A549 (cell line): Measurements from ENCODE around the gene RPS6KA4. TPM values are rescaled to one million over a fixed set of nuclear protein-coding genes. Genes with fewer than 3 reads are reported as not detected.

Experiments
- ATAC-seq, 2 experiments: fragments of 200-7000 bp in 1 of 2; fragments of >200 bp in 1 of 2; cut with Nextera tagmentation in 1 of 2; cut with Tn5 transposase in 1 of 2; 3 replicates each; pipeline versions ENCODE4 v1.8.0 to v1.9.1; 2018 to 2020; ENCODE audit warnings: mild to moderate bottlenecking in 1 of 2, moderate library complexity in 1 of 2
- CTCF ChIA-PET: fragments of 300-600 bp; sonication (Branson Sonifier 250); formaldehyde crosslinking; extraction: SDS; loops from one replicate; lab custom pipeline; 2021; ENCODE audit warnings: antibody characterized with exemption, inconsistent platforms; lab: Yijun Ruan, JAX
- POLR2A ChIA-PET: fragments of 350-600 bp; formaldehyde crosslinking; extraction: SDS; loops from one replicate; lab custom pipeline; 2021; ENCODE audit warnings: antibody characterized with exemption, inconsistent platforms; lab: Yijun Ruan, JAX
- DNase-seq, 2 experiments: peaks; one replicate each; pipeline versions ENCODE4 v3.0.0 to v3.0.0-alpha.2; 2011 to 2016; ENCODE audit warnings: low read depth in 1 of 2, low spot score in 1 of 2
- FAIRE-seq: peaks from 2 replicates; lab custom pipeline; 2011; peaks lifted over from hg19 to GRCh38; lab: Jason Lieb, UNC
- H3K27ac ChIP-seq, 2 experiments: fragments of >200 bp; sonication (Bioruptor Twin); formaldehyde crosslinking; 3 replicates each; pipeline ENCODE4 v1.5.1; 2016 to 2017
- H3K4me1 ChIP-seq: fragments of >200 bp; sonication (Bioruptor Twin); formaldehyde crosslinking; 3 replicates; pipeline ENCODE4 v1.6.1; 2016
- H3K4me2 ChIP-seq: fragments of >200 bp; sonication (Bioruptor Twin); formaldehyde crosslinking; 3 replicates; pipeline ENCODE4 v1.6.1; 2016
- H3K4me3 ChIP-seq: fragments of >200 bp; sonication (Bioruptor Twin); formaldehyde crosslinking; 3 replicates; pipeline ENCODE4 v1.5.1; 2016
- H3K9me3 ChIP-seq: fragments of >200 bp; sonication (Bioruptor Twin); formaldehyde crosslinking; 3 replicates; pipeline ENCODE4 v1.6.1; 2016
- CEBPB ChIP-seq, 2 experiments: fragments of >200 bp in 1 of 2; sonication (Bioruptor Twin) in 1 of 2; formaldehyde crosslinking in 1 of 2; IDR thresholded peaks; 2 replicates each; pipeline ENCODE4 v1.6.1; 2012 to 2016
- CHD2 ChIP-seq: fragments of 150-350 bp; IDR thresholded peaks from 2 replicates; pipeline ENCODE4 v1.6.1; 2014; ENCODE audit warnings: low read length; ENCODE audit not compliant: partially characterized antibody
- CTCF ChIP-seq: fragments of >200 bp; sonication (Bioruptor Twin); formaldehyde crosslinking; IDR thresholded peaks from 3 replicates; pipeline ENCODE4 v1.5.1; 2016
- ELK1 ChIP-seq: fragments of 150-350 bp; IDR thresholded peaks from 2 replicates; pipeline ENCODE4 v1.6.1; 2014; ENCODE audit warnings: low read depth, mild to moderate bottlenecking, low read length
- EP300 ChIP-seq, 2 experiments: fragments of >200 bp; sonication (Bioruptor Twin); formaldehyde crosslinking; IDR thresholded peaks; 2 replicates in 1 of 2; 3 replicates in 1 of 2; pipeline ENCODE4 v1.6.1; 2016 to 2017
- FOSB ChIP-seq: fragments of 250-450 bp; sonication (Bioruptor Pico); IDR thresholded peaks from 2 replicates; pipeline ENCODE4 v1.5.0; 2020; ENCODE audit warnings: mild to moderate bottlenecking, moderate library complexity
- FOSL2 ChIP-seq, 2 experiments: fragments of 450-650 bp in 1 of 2; fragments of >200 bp in 1 of 2; sonication (Bioruptor Twin) in 1 of 2; formaldehyde crosslinking; IDR thresholded peaks; 2 replicates each; pipeline versions ENCODE4 v1.5.0 to v1.6.1; 2016 to 2020; ENCODE audit warnings: mild to moderate bottlenecking in 1 of 2, moderate library complexity in 1 of 2
- FOXS1 ChIP-seq: fragments of 250-450 bp; sonication (Bioruptor Pico); IDR thresholded peaks from 2 replicates; pipeline ENCODE4 v1.5.0; 2020; ENCODE audit warnings: mild to moderate bottlenecking, moderate library complexity
- HDAC2 ChIP-seq: fragments of 200-600 bp; sonication (generic); IDR thresholded peaks from 2 replicates; pipeline ENCODE4 v1.6.1; 2016
- HOXB13 ChIP-seq: fragments of 250-450 bp; sonication (Bioruptor Pico); IDR thresholded peaks from 2 replicates; pipeline ENCODE4 v1.5.0; 2020; ENCODE audit warnings: low read depth, mild to moderate bottlenecking, moderate library complexity
- JUN ChIP-seq, 2 experiments: fragments of >200 bp; sonication (Bioruptor Twin); formaldehyde crosslinking; IDR thresholded peaks; 2 replicates in 1 of 2; 3 replicates in 1 of 2; pipeline ENCODE4 v1.6.1; 2016 to 2017
- KDM1A ChIP-seq: fragments of 200-600 bp; sonication (generic); IDR thresholded peaks from 2 replicates; pipeline ENCODE4 v1.6.1; 2016; ENCODE audit warnings: low read depth, mild to moderate bottlenecking
- NPAS2 ChIP-seq: fragments of 250-450 bp; sonication (Bioruptor Pico); IDR thresholded peaks from 2 replicates; pipeline ENCODE4 v1.8.0; 2022; ENCODE audit warnings: mild to moderate bottlenecking, moderate library complexity, borderline replicate concordance
- NR3C1 ChIP-seq: fragments of >200 bp; sonication (Bioruptor Twin); formaldehyde crosslinking; IDR thresholded peaks from 3 replicates; pipeline ENCODE4 v1.6.1; 2017
- POLR2A ChIP-seq: IDR thresholded peaks from 2 replicates; pipeline ENCODE4 v1.6.1; 2012; ENCODE audit warnings: mild to moderate bottlenecking, low read length
- POLR2AphosphoS2 ChIP-seq: conservative IDR thresholded peaks from 2 replicates; pipeline ENCODE4 v1.6.1; 2012; ENCODE audit warnings: low read length, improper control_type of control experiment, inconsistent platforms
- RARB ChIP-seq: fragments of 250-450 bp; sonication (Bioruptor Pico); IDR thresholded peaks from 2 replicates; pipeline ENCODE4 v1.8.0; 2021; ENCODE audit warnings: mild to moderate bottlenecking, moderate library complexity
- REST ChIP-seq: fragments of 200-600 bp; sonication (generic); IDR thresholded peaks from 2 replicates; pipeline ENCODE4 v1.6.1; 2016; ENCODE audit warnings: antibody characterized with exemption, mild to moderate bottlenecking, moderate library complexity
- RFX5 ChIP-seq: fragments of 450-650 bp; IDR thresholded peaks from 2 replicates; pipeline ENCODE4 v1.7.1; 2014; ENCODE audit warnings: antibody characterized with exemption, mild to moderate bottlenecking, moderate library complexity
- RNF2 ChIP-seq: fragments of 200-600 bp; sonication (generic); IDR thresholded peaks from 2 replicates; pipeline ENCODE4 v1.6.1; 2016; ENCODE audit warnings: low read depth, mild to moderate bottlenecking, antibody characterized with exemption, moderate library complexity, borderline replicate concordance
- SMC3 ChIP-seq: fragments of >200 bp; sonication (Bioruptor Twin); formaldehyde crosslinking; IDR thresholded peaks from 3 replicates; pipeline ENCODE4 v1.6.1; 2018; ENCODE audit warnings: inconsistent platforms
- SREBF2 ChIP-seq: fragments of 450-650 bp; IDR thresholded peaks from 2 replicates; pipeline ENCODE4 v1.6.1; 2014; ENCODE audit warnings: mild to moderate bottlenecking, moderate library complexity
- TFCP2L1 ChIP-seq: fragments of 250-450 bp; sonication (Bioruptor Pico); IDR thresholded peaks from 2 replicates; pipeline ENCODE4 v1.5.0; 2021; ENCODE audit warnings: mild to moderate bottlenecking
- ZC3H11A ChIP-seq: fragments of 450-650 bp; IDR thresholded peaks from 2 replicates; pipeline ENCODE4 v1.6.1; 2014; ENCODE audit warnings: antibody characterized with exemption, mild to moderate bottlenecking
- WGBS: methylation state at CpG from one replicate; pipeline ENCODE4 v1.1.6; 2017; ENCODE audit errors: missing lambda C conversion rate; 5-methylcytosine and 5-hydroxymethylcytosine counted together
- polyA plus RNA-seq, 4 experiments: library from polyadenylated mRNA; depleted of rRNA in 3 of 4; stranded (reverse); fragments of >200 nt; fragmentation: RNase III in 1 of 4; extraction: RNeasy Plus Mini Kit Qiagen cat#74134 plus additional on column Dnase treatment in 1 of 4; gene quantifications; 2 replicates in 3 of 4; 3 replicates in 1 of 4; pipeline ENCODE4 v1.2.3, GENCODE V29; 2011 to 2017

RPS6KA4 gene
- polyA plus RNA-seq, 2 of the 4 experiments (the other 2 are of a cell fraction), result 21.4 to 35.9 TPM

GRCh38 chr11:64359712-64360445 is 917 bp downstream of the RPS6KA4 start:
- H3K4me2 ChIP-seq, result peak overlapping the region; percentile 87
- H3K27ac ChIP-seq, result peak overlapping the region; percentile 86 to 98
- TF ChIP-seq CTCF (no peak), JUN (IDR thresholded peaks at IDR 0.05) (no peak), SMC3 (no peak), KDM1A (no peak), FOSB (CRISPR knock-in tag) (no peak), NR3C1 (no peak), ZC3H11A (no peak), HOXB13 (no peak), ELK1 (no peak), REST (no peak), RFX5 (no peak), POLR2AphosphoS2 (no peak), SREBF2 (no peak), HDAC2 (no peak), RNF2 (no peak), FOSL2 (IDR thresholded peaks at IDR 0.05) (no peak), FOSL2 (CRISPR knock-in tag; IDR thresholded peaks at IDR 0.05) (no peak)
- 81% methylated on average over 31 of the region's 38 CpGs for WGBS
- FAIRE-seq, result no peak
- DNase-seq, result no peak
- CTCF ChIA-PET, result interaction anchor here (0.6 to 33.9 kb wide), 10 partner anchors 11 to 329 kb away, joined by 3 to 996 read pairs (median 3); partner anchors contain the start of genes CATSPERZ, ESRRA, PRDX5 and TRMT112
- H3K9me3 ChIP-seq, result no peaks in the 10 kb centered on the region
- ATAC-seq, result no peak
- peak overlapping the region; percentile 73 for H3K4me3 ChIP-seq
- H3K4me1 ChIP-seq, result peaks cover 43% of the 10 kb centered on the region
- POLR2A ChIA-PET, result interaction anchor here (0.7 to 0.9 kb wide), 2 partner anchors 28 to 42 kb away, joined by 3 to 5 read pairs; partner anchors contain the start of genes PRDX5 and TRMT112

GRCh38 chr11:64360448-64360921 is 1.5 kb downstream of the RPS6KA4 start:
- Histone ChIP-seq H3K4me1 (peaks cover 39% of the 10 kb centered on the region), H3K4me2 (peak overlapping the region; percentile 87), H3K4me3 (no peak overlapping the region), H3K9me3 (no peaks in the 10 kb centered on the region), H3K27ac (no peak overlapping the region)
- ATAC-seq (no peak), DNase-seq (no peak), FAIRE-seq (no peak)
- TF ChIP-seq FOXS1 (CRISPR knock-in tag) (no peak), TFCP2L1 (CRISPR knock-in tag) (no peak), POLR2A (no peak), RARB (CRISPR knock-in tag) (no peak), CHD2 (no peak), CTCF (no peak), CEBPB (IDR thresholded peaks at IDR 0.05) (no peak), EP300 (IDR thresholded peaks at IDR 0.05) (no peak), NPAS2 (CRISPR knock-in tag) (no peak)
- CTCF ChIA-PET, result interaction anchor here (0.6 to 33.9 kb wide), 10 partner anchors 10 to 328 kb away, joined by 3 to 996 read pairs (median 3); partner anchors contain the start of genes CATSPERZ, ESRRA, PRDX5 and TRMT112
- POLR2A ChIA-PET, result interaction anchor here (0.9 kb wide), 1 partner anchor 29 kb away, joined by 3 read pairs; no protein-coding TSS in a partner anchor
- 93% methylated on average over 13 of the region's 13 CpGs for WGBS
